Keratinocyte (primary cell): ENCODE results near the gene ATF2. TPM values are rescaled to one million over a fixed set of nuclear protein-coding genes. Genes with fewer than 3 reads are reported as not detected.

Experiments
- DNase-seq: peaks from one replicate; pipeline ENCODE4 v3.0.0-alpha.2; 2011; ENCODE audit warnings: low read depth, missing footprints, low spot score
- FAIRE-seq: peaks from 2 replicates; lab custom pipeline; 2011; peaks lifted over from hg19 to GRCh38; lab: Jason Lieb, UNC
- H2AFZ ChIP-seq: 2 replicates; pipeline ENCODE4 v1.6.0; 2012; ENCODE audit warnings: low read length, control low read depth, inconsistent platforms; ENCODE audit not compliant: control insufficient read depth
- H3K27ac ChIP-seq: 2 replicates; pipeline ENCODE4 v1.5.1; 2011; ENCODE audit warnings: low read length; ENCODE audit not compliant: control insufficient read depth, insufficient read depth
- H3K27me3 ChIP-seq: 3 replicates; pipeline ENCODE4 v1.6.0; 2011; ENCODE audit warnings: low read length; ENCODE audit not compliant: control insufficient read depth, insufficient read depth; ENCODE audit errors: extremely low read depth
- H3K36me3 ChIP-seq, 2 experiments: 2 replicates in 1 of 2; 3 replicates in 1 of 2; pipeline ENCODE4 v1.5.1; 2011; ENCODE audit warnings: low read length in 2 of 2, mild to moderate bottlenecking in 1 of 2; ENCODE audit not compliant: control insufficient read depth in 2 of 2, insufficient read depth in 2 of 2; ENCODE audit errors: extremely low read depth in 1 of 2
- H3K4me1 ChIP-seq: 3 replicates; pipeline ENCODE4 v1.5.1; 2011; ENCODE audit warnings: low read length; ENCODE audit not compliant: control insufficient read depth, insufficient read depth; ENCODE audit errors: extremely low read depth
- H3K4me2 ChIP-seq: 3 replicates; pipeline ENCODE4 v1.6.0; 2011; ENCODE audit warnings: low read depth, low read length; ENCODE audit not compliant: control insufficient read depth, insufficient read depth; ENCODE audit errors: extremely low read depth
- H3K4me3 ChIP-seq, 3 experiments: fragments of 200-600 bp in 1 of 3; sonication (generic) in 1 of 3; 2 replicates in 2 of 3; 3 replicates in 1 of 3; pipeline ENCODE4 v1.5.1; 2011 to 2016; ENCODE audit warnings: low read length in 3 of 3, mild to moderate bottlenecking in 3 of 3, control low read depth in 2 of 3, inconsistent platforms in 1 of 3, low read depth in 1 of 3, mixed read lengths in 1 of 3, mixed run types in 1 of 3, moderate library complexity in 1 of 3; ENCODE audit not compliant: control insufficient read depth in 2 of 3, insufficient read depth in 2 of 3; ENCODE audit errors: extremely low read depth in 1 of 3
- H3K79me2 ChIP-seq: 2 replicates; pipeline ENCODE4 v1.6.0; 2012; ENCODE audit warnings: low read length; ENCODE audit not compliant: control insufficient read depth, insufficient read depth
- H3K9ac ChIP-seq: 3 replicates; pipeline ENCODE4 v1.6.0; 2011; ENCODE audit warnings: low read length; ENCODE audit not compliant: control insufficient read depth, insufficient read depth; ENCODE audit errors: extremely low read depth
- H3K9me1 ChIP-seq: 3 replicates; pipeline ENCODE4 v1.6.0; 2011; ENCODE audit warnings: low read length; ENCODE audit not compliant: control insufficient read depth, insufficient read depth; ENCODE audit errors: extremely low read depth
- H3K9me3 ChIP-seq: 2 replicates; pipeline ENCODE4 v1.5.1; 2012; ENCODE audit warnings: low read depth, low read length; ENCODE audit not compliant: control insufficient read depth
- H4K20me1 ChIP-seq: 3 replicates; pipeline ENCODE4 v1.6.0; 2011; ENCODE audit warnings: low read length; ENCODE audit not compliant: control insufficient read depth, insufficient read depth; ENCODE audit errors: extremely low read depth
- CTCF ChIP-seq, 3 experiments: IDR thresholded peaks in 1 of 3; conservative IDR thresholded peaks in 1 of 3; optimal IDR thresholded peaks in 1 of 3; 2 replicates in 2 of 3; 3 replicates in 1 of 3; pipeline versions ENCODE3 to v1.5.1; 2011; ENCODE audit warnings: low read length in 3 of 3, mild to moderate bottlenecking in 3 of 3, moderate library complexity in 2 of 3, control low read depth in 1 of 3, inconsistent platforms in 1 of 3; ENCODE audit not compliant: insufficient read depth in 2 of 3; ENCODE audit errors: extremely low read depth in 1 of 3
- EZH2 ChIP-seq: IDR thresholded peaks from one replicate; pipeline ENCODE4 v1.6.1; 2012; ENCODE audit warnings: inconsistent platforms, mild to moderate bottlenecking, low read length, moderate library complexity
- dilution Hi-C: fragments of 300-500 bp; cut with MboI; formaldehyde crosslinking; loops from one replicate; pipeline ENCODE4 v1.7.0; 2020; ENCODE audit warnings: low sequenced_read_pairs; ENCODE audit not compliant: extremely low pct_ligation_motif_present
- polyA plus RNA-seq, 5 experiments: library from polyadenylated mRNA; depleted of rRNA in 3 of 5; stranded (reverse) in 3 of 5; stranded (forward) in 1 of 5; unstranded in 1 of 5; fragments of >200 nt; gene quantifications; 1 replicate in 1 of 5; 2 replicates in 3 of 5; 3 replicates in 1 of 5; pipeline versions ENCODE4 v1.2.1 to v1.2.3, GENCODE V29; 2011 to 2012; ENCODE audit warnings: missing spikeins in 2 of 5, low read depth in 1 of 5, low replicate concordance in 1 of 5

Gene ATF2
- polyA plus RNA-seq, 1 donor (not counting 4 experiments of a cell fraction or from before 2014, with no cell fraction given), result 42.7 TPM

DNA sequence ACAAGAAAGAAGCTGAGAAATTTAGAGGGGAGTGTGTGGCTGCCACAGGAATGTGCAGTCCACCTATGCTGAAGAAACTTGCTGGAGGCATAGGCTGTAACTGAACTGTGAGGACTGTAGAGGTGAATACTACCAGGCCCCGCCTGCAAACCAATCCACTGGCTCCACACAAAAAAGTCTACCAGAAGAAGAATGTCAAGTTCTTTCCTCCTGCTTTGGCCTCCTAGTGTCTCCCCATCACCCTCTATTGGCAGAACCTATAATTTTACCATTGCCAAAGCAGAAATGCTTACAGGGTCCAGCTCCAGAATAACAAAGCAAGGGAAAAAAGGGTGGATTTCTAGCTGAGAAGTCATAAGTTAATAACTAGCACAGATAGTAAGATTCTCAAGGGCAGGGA lies 19.4 kb upstream of the ATF2 start:
- no peaks in the 10 kb centered on the region for H3K9me1 ChIP-seq
- FAIRE-seq, result peak; percentile 53

DNA sequence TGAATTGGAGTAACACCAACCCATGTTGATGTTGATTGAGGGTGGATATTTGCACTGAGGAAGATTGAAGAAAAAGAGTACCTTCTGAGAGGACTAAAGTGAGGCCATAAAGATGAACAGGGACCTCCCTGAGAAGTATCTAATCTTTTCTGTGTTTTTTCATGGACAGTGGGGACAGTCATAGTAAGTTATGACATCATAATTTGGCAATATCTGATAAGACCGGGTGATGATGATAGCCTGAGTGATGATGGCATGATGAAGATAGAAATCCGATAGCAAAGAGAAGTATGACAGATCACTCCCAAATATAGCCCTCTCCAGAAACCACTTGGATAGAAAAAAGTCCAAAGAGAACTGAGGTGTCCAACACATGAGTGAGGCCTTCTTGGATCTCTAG lies 15.7 kb upstream of the ATF2 start:
- Histone ChIP-seq H3K4me1 (peaks cover 7% of the 10 kb centered on the region), H3K9me3 (no peaks in the 10 kb centered on the region), H3K27me3 (no peaks in the 10 kb centered on the region), H3K9ac (no peak overlapping the region), H3K79me2 (peaks cover 27% of the 10 kb centered on the region), H2AFZ (no peak overlapping the region), H3K4me3 (no peak overlapping the region), H3K27ac (no peak overlapping the region), H3K4me2 (no peak overlapping the region), H4K20me1 (peaks cover 3% of the 10 kb centered on the region), H3K9me1 (no peaks in the 10 kb centered on the region), H3K36me3 (peaks cover 6 to 11% of the 10 kb centered on the region in 2 experiments)
- DNase-seq (no peak), FAIRE-seq (no peak)
- TF ChIP-seq CTCF (optimal IDR thresholded peaks at IDR 0.05 in 1 of 3, IDR thresholded peaks at IDR 0.05 in 1 of 3, conservative IDR thresholded peaks at IDR 0.05 in 1 of 3; ENCODE audit: extremely low read depth in 1 of 3, insufficient read depth in 2 of 3, low read length in 3 of 3) (no peak), EZH2 (no peak)
- dilution Hi-C loops, result no loop called here

More for the DNA sequence above, 19.4 kb upstream of the ATF2 start:
- Histone ChIP-seq H4K20me1 (no peaks in the 10 kb centered on the region), H3K9ac (no peak overlapping the region), H3K79me2 (no peaks in the 10 kb centered on the region), H2AFZ (no peak overlapping the region), H3K4me3 (no peak overlapping the region), H3K36me3 (no peaks in the 10 kb centered on the region), H3K9me3 (no peaks in the 10 kb centered on the region), H3K4me2 (no peak overlapping the region), H3K4me1 (no peaks in the 10 kb centered on the region), H3K27ac (no peak overlapping the region), H3K27me3 (no peaks in the 10 kb centered on the region)
- DNase-seq, result no peak
- TF ChIP-seq EZH2 (no peak), CTCF (optimal IDR thresholded peaks at IDR 0.05 in 1 of 3, IDR thresholded peaks at IDR 0.05 in 1 of 3, conservative IDR thresholded peaks at IDR 0.05 in 1 of 3; ENCODE audit: extremely low read depth in 1 of 3, insufficient read depth in 2 of 3, low read length in 3 of 3) (peak in 2 of 3 experiments; percentile 17 to 45)
- dilution Hi-C loops, result no loop called here
